HG03045 (cell line): Measurements from ENCODE around the gene CSRNP3.

Experiments
- ATAC-seq: cut with Tn5 transposase; IDR thresholded peaks from one replicate; pipeline ENCODE4 v1.9.1; 2021; ENCODE audit warnings: mild to moderate bottlenecking, moderate library complexity; ENCODE audit not compliant: unreplicated experiment

The CSRNP3 gene

DNA sequence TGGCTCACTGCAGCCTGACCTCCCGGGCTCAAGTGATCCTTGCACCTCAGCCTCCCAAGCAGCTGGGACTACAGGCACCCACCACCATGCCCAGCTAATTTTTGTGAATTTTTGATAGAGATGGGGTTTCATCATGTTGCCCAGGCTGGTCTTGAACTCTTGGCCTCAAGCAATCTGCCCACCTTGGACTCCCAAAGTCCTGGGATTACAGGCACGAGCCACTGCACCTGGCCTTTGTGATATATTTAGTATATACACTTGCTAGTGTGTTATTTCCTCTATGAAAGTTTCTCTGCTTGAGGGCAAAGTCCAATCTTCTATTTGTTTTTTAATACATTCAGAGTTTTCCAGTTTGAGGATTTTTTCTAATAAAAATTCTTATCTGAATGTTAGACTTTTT, 205.3 kb downstream of the CSRNP3 start:
- no peak for ATAC-seq

- no peak for ATAC-seq
These were observed 206.1 kb downstream of the CSRNP3 start for GRCh38 chr2:165675551-165675968.

DNA sequence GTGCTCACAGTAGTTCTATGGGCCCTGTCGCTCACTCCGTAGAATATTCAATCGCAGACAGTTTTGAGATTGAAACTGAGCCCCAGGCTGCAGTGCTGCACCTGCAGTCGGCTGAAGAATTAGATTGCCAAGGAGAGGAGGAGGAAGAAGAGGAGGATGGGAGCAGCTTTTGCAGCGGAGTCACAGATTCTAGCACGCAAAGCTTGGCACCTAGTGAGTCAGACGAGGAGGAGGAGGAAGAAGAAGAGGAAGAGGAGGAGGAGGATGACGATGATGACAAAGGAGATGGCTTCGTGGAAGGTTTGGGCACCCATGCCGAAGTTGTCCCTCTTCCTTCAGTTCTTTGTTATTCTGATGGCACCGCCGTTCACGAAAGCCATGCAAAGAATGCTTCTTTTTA, 209.4 kb downstream of the CSRNP3 start:
- no peak for ATAC-seq

- ATAC-seq: no peak
These were observed 210.1 kb downstream of the CSRNP3 start for GRCh38 chr2:165679621-165680020.

DNA sequence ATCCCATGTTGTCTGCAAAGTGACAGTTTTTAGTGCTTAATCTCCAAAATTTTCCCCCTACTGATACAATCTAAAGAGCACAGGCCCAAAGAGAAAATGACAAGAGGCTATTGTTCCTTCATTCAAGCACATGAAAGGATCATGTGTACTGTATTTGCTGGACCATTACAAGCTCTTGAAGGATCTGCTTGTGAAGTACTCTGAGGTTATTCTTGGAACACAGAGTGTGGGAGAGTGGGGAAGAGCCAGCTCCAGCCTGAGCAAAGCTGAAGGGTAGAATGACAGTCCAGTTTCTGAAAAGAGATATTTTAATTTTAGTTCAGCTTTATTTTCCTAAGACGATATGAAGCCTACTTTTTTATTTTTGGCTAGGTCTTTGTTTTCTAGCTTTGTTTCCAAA, 212.3 kb downstream of the CSRNP3 start:
- ATAC-seq: no peak

DNA sequence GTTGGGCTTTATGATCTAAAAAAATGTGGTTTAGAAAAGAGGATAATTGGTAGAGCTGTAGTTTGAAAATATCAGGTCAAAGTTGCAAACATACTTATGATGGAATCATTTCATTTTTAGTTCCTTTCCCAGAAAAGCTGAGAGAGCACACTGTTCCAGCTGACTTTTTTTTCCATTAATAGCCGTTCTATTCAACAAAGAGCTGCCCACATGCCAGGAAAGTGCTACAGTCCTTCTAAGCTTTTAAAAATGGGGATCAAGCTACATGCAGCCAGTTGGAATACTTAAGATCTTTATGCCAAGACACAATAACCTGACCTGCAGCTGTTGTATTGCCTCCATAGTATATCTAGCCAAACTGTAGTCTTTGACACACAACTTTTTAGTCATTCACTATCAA, 213.0 kb downstream of the CSRNP3 start:
- ATAC-seq: no peak

DNA sequence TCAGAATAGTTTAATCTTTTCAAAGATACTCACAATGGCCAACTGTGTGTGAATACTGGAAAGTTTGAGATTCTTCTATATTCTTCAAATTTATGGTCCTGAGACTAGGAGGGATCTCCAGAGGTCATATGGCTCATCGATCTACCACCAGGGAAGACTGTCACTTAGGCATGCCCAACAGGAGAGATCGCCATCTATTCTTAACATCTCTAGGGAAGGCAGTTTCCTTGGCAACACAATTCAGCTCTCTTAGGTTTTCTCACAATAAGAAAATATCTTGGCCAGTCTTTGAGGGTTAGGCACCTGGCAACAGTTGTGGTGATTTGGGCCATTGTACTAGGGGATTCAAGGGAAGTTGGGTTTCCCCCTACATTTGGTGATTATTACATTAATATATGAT, 217.3 kb downstream of the CSRNP3 start:
- ATAC-seq: no peak

GRCh38 chr2:165687426-165688002, 218.0 kb downstream of the CSRNP3 start:
- no peak for ATAC-seq

GRCh38 chr2:165691615-165692014, 222.1 kb downstream of the CSRNP3 start:
- no peak for ATAC-seq

DNA sequence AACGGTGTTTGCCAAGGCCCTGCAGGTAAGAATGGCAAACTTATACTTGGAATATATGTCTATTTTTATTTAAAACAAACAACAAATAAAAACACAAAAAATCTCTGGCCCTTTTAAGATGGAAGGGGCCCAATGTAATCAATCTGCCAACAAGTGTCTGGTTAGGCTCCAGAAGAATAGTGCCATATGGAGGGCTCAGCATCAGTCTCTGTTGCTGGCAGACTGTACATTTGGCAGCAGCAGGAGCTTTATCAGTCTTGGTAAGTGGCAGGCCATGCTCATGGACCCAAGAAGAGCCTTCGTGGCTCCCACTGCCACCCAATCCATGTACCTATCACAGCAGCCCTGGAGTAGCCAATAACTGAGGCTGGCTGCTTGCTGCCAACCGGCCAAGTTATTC, 223.4 kb downstream of the CSRNP3 start:
- no peak for ATAC-seq

GRCh38 chr2:165693838-165694237, 224.3 kb downstream of the CSRNP3 start:
- no peak for ATAC-seq

DNA sequence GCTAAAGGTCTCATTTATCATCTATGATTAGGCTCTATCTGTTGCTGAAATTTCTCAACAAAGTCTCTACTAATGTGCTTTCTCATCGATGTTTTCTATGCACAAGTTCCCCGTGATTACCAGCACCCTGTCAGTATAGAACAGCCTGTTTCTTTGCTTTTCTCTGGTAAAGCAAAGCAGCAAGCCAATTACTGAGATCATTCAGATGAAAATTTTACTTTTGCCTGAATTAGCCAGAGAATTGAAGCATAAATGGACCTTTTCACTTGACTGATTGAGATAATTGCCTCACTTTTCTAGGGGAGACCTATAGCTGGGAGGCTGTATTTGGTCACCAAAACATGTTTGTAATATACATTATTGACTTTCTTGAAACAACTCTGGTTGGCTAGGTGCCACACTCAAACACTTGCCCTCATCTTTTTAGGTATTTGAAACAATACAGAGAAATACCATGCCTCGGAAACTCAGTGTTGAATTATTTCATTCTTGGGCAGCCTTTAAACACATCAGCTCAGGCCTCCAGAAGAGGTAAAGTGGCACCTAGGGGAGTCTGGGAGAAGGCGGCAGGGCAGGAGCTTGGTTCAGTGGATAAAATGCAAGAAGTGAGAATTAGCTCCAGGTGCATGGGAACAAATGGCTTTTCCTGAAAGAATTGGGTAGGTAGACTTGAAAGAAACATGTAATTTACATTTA, 228.4 kb downstream of the CSRNP3 start:
- no peak for ATAC-seq

DNA sequence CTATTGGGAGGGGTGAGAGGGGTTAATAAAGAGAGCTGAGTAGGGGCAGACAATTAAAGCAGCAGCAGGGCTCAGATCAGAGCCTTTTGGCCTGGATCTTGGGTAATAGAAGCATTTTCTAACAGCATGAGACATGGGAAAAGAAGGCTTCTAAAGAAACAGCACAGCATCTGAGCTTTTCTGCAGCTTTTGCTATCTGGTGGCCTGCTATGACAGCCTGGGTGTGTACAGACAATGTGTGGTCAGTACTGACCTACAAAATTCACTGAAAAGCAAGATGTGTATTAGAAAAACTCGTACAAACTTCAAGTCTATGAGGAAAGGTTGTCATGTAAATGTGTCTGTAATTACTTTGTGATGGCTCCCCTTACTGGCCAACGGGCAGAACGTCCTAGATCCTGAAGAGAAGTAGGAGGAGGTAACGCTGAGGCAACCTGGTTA, 229.0 kb downstream of the CSRNP3 start:
- ATAC-seq: no peak

- ATAC-seq: no peak
These were observed 230.4 kb downstream of the CSRNP3 start for GRCh38 chr2:165699946-165700345.

- no peak for ATAC-seq
These were observed 231.0 kb downstream of the CSRNP3 start for GRCh38 chr2:165700531-165700930.

- no peak for ATAC-seq
These were observed 231.6 kb downstream of the CSRNP3 start for GRCh38 chr2:165701147-165701546.

- no peak for ATAC-seq
These were observed 237.5 kb downstream of the CSRNP3 start for GRCh38 chr2:165706960-165707487.

- no peak for ATAC-seq
These were observed 246.6 kb downstream of the CSRNP3 start for GRCh38 chr2:165716091-165716490.

DNA sequence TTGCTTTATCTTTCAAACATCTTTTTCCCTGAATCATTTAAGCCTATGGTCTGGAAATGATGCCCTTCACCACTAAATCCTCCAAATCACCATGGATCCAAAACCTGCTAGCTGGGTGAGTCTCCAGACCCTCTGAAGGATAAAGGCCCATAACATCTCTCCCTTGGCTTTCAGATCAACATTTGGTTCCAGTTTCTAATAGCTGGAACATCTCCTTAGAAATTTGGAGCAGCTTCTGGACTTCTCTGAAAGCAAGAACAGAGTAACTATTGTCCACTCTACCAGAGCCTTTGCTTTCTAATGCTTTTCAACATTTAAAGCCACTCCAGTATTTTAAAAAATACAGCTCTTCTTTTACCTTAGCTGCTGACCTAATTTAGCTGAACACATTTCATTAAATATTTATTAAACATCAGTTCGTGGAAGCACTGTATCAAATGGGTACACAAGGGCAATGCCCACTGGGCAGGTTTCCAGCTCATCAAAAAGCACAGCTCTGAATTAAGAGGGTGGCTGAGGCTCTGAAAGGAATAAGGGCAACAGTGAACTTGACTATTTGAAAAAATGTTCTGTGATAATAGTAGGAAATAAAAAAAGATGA, 249.2 kb downstream of the CSRNP3 start:
- ATAC-seq: no peak

- ATAC-seq: no peak
These were observed 251.0 kb downstream of the CSRNP3 start for GRCh38 chr2:165720511-165720910.

DNA sequence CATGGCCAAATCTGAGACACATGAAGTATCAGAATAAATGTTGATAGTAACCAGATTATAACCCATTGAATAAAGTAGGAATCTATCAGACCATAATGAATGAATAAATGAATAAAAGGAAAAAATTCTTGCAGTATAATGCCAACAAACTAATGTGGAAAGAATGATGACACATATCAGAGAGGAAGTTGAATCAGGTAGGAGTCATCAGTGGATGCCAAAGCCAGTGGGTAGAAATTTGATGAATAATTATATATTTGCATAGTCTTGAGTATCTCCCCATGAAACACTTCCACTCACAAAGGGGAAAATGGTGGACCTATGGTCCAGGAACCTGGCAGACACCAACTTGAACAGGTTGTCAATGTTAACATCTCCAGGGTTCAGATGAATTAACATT, 255.9 kb downstream of the CSRNP3 start:
- ATAC-seq: no peak
